IMR-90 (cell line): ENCODE data around the gene PAQR9. TPM values are rescaled to one million over a fixed set of nuclear protein-coding genes. Genes with fewer than 3 reads are reported as not detected.

Experiments used
- ATAC-seq: fragments of 200-7000 bp; cut with Tn5 transposase; 2 replicates; pipeline ENCODE4 v1.9.1; 2020; ENCODE audit warnings: low read depth, mild to moderate bottlenecking, moderate library complexity
- BruUV-seq: library from RNA; stranded (reverse); fragments of 400-500 nt; replicated peaks from 2 replicates; lab custom pipeline; 2021; lab: Mats Ljungman, UMichigan
- CTCF ChIA-PET: fragments of 300-600 bp; formaldehyde crosslinking; extraction: SDS; loops from one replicate; lab custom pipeline; 2021; ENCODE audit warnings: antibody characterized with exemption; lab: Yijun Ruan, JAX
- POLR2A ChIA-PET: fragments of 300-600 bp; sonication (Branson Sonifier 250); formaldehyde crosslinking; loops from one replicate; lab custom pipeline; 2022; ENCODE audit warnings: antibody characterized with exemption; ENCODE audit not compliant: unreplicated experiment; lab: Charles Lee
- DNase-seq: peaks from one replicate; pipeline ENCODE4 v3.0.0; 2013
- H2AFZ ChIP-seq: replicated peaks from 2 replicates; pipeline ENCODE3; 2013; ENCODE audit warnings: low read length, mild to moderate bottlenecking; ENCODE audit not compliant: poor library complexity
- H2AK5ac ChIP-seq: 2 replicates; pipeline ENCODE4 v1.6.1; 2013; ENCODE audit warnings: low read depth, low read length, inconsistent platforms
- H2AK9ac ChIP-seq: replicated peaks from 2 replicates; pipeline ENCODE3; 2013; ENCODE audit warnings: mild to moderate bottlenecking, low read depth, low read length, moderate library complexity; ENCODE audit not compliant: poor library complexity
- H2BK120ac ChIP-seq: 2 replicates; pipeline ENCODE4 v1.6.1; 2013; ENCODE audit warnings: low read depth, low read length, inconsistent platforms
- H2BK15ac ChIP-seq: 3 replicates; pipeline ENCODE4 v1.6.1; 2013; ENCODE audit warnings: low read depth, low read length, inconsistent platforms
- H2BK20ac ChIP-seq: 2 replicates; pipeline ENCODE4 v1.6.1; 2013; ENCODE audit warnings: low read depth, mild to moderate bottlenecking, inconsistent platforms, low read length, moderate library complexity
- H2BK5ac ChIP-seq: 2 replicates; pipeline ENCODE4 v1.6.1; 2013; ENCODE audit warnings: mild to moderate bottlenecking, low read depth, low read length, inconsistent platforms; ENCODE audit not compliant: poor library complexity, severe bottlenecking
- H3K14ac ChIP-seq: replicated peaks from 2 replicates; pipeline ENCODE4 v1.6.1; 2013; ENCODE audit warnings: low read depth, low read length, inconsistent platforms
- H3K18ac ChIP-seq: 2 replicates; pipeline ENCODE4 v1.6.1; 2013; ENCODE audit warnings: low read depth, low read length, control low read depth
- H3K23ac ChIP-seq: 2 replicates; pipeline ENCODE4 v1.6.1; 2013; ENCODE audit warnings: low read depth, low read length, inconsistent platforms
- H3K27ac ChIP-seq: 2 replicates; pipeline ENCODE4 v1.5.1; 2013; ENCODE audit warnings: mild to moderate bottlenecking, control low read depth, low read length; ENCODE audit not compliant: insufficient read depth
- H3K27me3 ChIP-seq: 2 replicates; pipeline ENCODE4 v1.6.1; 2013; ENCODE audit warnings: low read length; ENCODE audit not compliant: control insufficient read depth, insufficient read depth
- H3K36me3 ChIP-seq: 2 replicates; pipeline ENCODE4 v1.6.1; 2013; ENCODE audit warnings: low read length, mixed read lengths; ENCODE audit not compliant: control insufficient read depth, insufficient read depth
- H3K4ac ChIP-seq: 2 replicates; pipeline ENCODE4 v1.6.1; 2013; ENCODE audit warnings: low read depth, low read length, inconsistent platforms
- H3K4me1 ChIP-seq: 2 replicates; pipeline ENCODE4 v1.6.1; 2013; ENCODE audit warnings: low read length, mixed read lengths; ENCODE audit not compliant: control insufficient read depth, insufficient read depth
- H3K4me2 ChIP-seq: 2 replicates; pipeline ENCODE4 v1.6.1; 2013; ENCODE audit warnings: low read depth, mild to moderate bottlenecking, control low read depth, low read length, moderate library complexity
- H3K4me3 ChIP-seq: 2 replicates; pipeline ENCODE4 v1.5.1; 2013; ENCODE audit warnings: low read depth, mild to moderate bottlenecking, control low read depth, low read length, moderate library complexity; ENCODE audit not compliant: insufficient read depth
- H3K56ac ChIP-seq: 2 replicates; pipeline ENCODE4 v1.6.1; 2013; ENCODE audit warnings: low read length, inconsistent platforms; ENCODE audit not compliant: insufficient read depth; ENCODE audit errors: extremely low read depth
- H3K79me1 ChIP-seq, 2 experiments: 2 replicates each; pipeline ENCODE4 v1.6.1; 2013; ENCODE audit warnings: low read length in 2 of 2, inconsistent platforms in 1 of 2, low read depth in 1 of 2
- H3K9ac ChIP-seq: 2 replicates; pipeline ENCODE4 v1.6.1; 2013; ENCODE audit warnings: low read depth, low read length, control low read depth
- H3K9me1 ChIP-seq: 2 replicates; pipeline ENCODE4 v1.6.1; 2013; ENCODE audit warnings: low read length, inconsistent platforms; ENCODE audit not compliant: insufficient read depth
- H3K9me3 ChIP-seq: 2 replicates; pipeline ENCODE4 v1.6.1; 2013; ENCODE audit warnings: low read length; ENCODE audit not compliant: control insufficient read depth, insufficient read depth
- H4K20me1 ChIP-seq: 2 replicates; pipeline ENCODE4 v1.6.1; 2013; ENCODE audit warnings: low read length, inconsistent platforms; ENCODE audit not compliant: insufficient read depth
- H4K5ac ChIP-seq: 2 replicates; pipeline ENCODE4 v1.6.1; 2013; ENCODE audit warnings: mild to moderate bottlenecking, low read depth, low read length, control low read depth
- H4K8ac ChIP-seq, 2 experiments: 2 replicates each; pipeline ENCODE4 v1.6.1; 2013; ENCODE audit warnings: low read depth in 2 of 2, low read length in 2 of 2, control low read depth in 1 of 2, inconsistent platforms in 1 of 2
- H4K91ac ChIP-seq: 2 replicates; pipeline ENCODE4 v1.6.1; 2013; ENCODE audit warnings: low read depth, low read length, inconsistent platforms; ENCODE audit not compliant: insufficient read depth
- BHLHE40 ChIP-seq: fragments of 150-350 bp; IDR thresholded peaks from 2 replicates; pipeline ENCODE4 v1.6.1; 2016; ENCODE audit warnings: mild to moderate bottlenecking, low read depth, low read length
- CHD1 ChIP-seq: IDR thresholded peaks from 2 replicates; pipeline ENCODE4 v1.6.1; 2012; ENCODE audit warnings: low read depth, low read length, improper control_type of control experiment
- FOS ChIP-seq: fragments of 150-350 bp; IDR thresholded peaks from 2 replicates; pipeline ENCODE4 v1.6.1; 2016; ENCODE audit warnings: low read depth, low read length
- MAFK ChIP-seq: IDR thresholded peaks from 2 replicates; pipeline ENCODE4 v1.6.1; 2012; ENCODE audit warnings: low read depth, low read length, improper control_type of control experiment
- MAZ ChIP-seq: IDR thresholded peaks from 2 replicates; pipeline ENCODE4 v1.6.1; 2012; ENCODE audit warnings: low read depth, mild to moderate bottlenecking, low read length, improper control_type of control experiment, moderate library complexity, borderline replicate concordance
- MXI1 ChIP-seq: IDR thresholded peaks from 2 replicates; pipeline ENCODE4 v1.6.1; 2012; ENCODE audit warnings: low read depth, mild to moderate bottlenecking, low read length, moderate library complexity, borderline replicate concordance
- NFE2L2 ChIP-seq: fragments of 150-350 bp; IDR thresholded peaks from 2 replicates; pipeline ENCODE4 v1.6.1; 2016; ENCODE audit warnings: low read depth, mild to moderate bottlenecking, low read length
- POLR2A ChIP-seq: IDR thresholded peaks from 2 replicates; pipeline ENCODE4 v1.6.1; 2012; ENCODE audit warnings: mild to moderate bottlenecking, low read depth, low read length
- RAD21 ChIP-seq: IDR thresholded peaks from 2 replicates; pipeline ENCODE4 v1.6.1; 2012; ENCODE audit warnings: low read length, improper control_type of control experiment
- RCOR1 ChIP-seq: IDR thresholded peaks from 2 replicates; pipeline ENCODE4 v1.6.1; 2012; ENCODE audit warnings: mild to moderate bottlenecking, low read length, improper control_type of control experiment; ENCODE audit not compliant: insufficient replicate concordance
- RFX5 ChIP-seq: IDR thresholded peaks from 2 replicates; pipeline ENCODE4 v1.8.0; 2012; ENCODE audit warnings: low read depth, mild to moderate bottlenecking, low read length, moderate library complexity
- SMC3 ChIP-seq: fragments of 150-350 bp; IDR thresholded peaks from 2 replicates; pipeline ENCODE4 v1.6.1; 2016; ENCODE audit warnings: low read depth, mild to moderate bottlenecking, antibody characterized with exemption, low read length, moderate library complexity
- WGBS, 2 experiments: methylation state at CpG; one replicate each; pipeline versions ENCODE4 v1.1.5 to v1.1.7; 2013; ENCODE audit warnings: missing lambda C conversion rate in 2 of 2; ENCODE audit not compliant: insufficient read length in 1 of 2; ENCODE audit errors: extremely low coverage in 2 of 2; 5-methylcytosine and 5-hydroxymethylcytosine counted together
- dilution Hi-C: fragments of 300-500 bp; cut with HindIII; formaldehyde crosslinking; loops from one replicate; pipeline ENCODE4 v1.14.3; 2018; ENCODE audit warnings: low sequenced_read_pairs; ENCODE audit not compliant: unreplicated experiment
- in situ Hi-C: fragments of 300-500 bp; cut with MboI; formaldehyde crosslinking; loops from 3 replicates; pipeline ENCODE4 v1.14.3; 2019; ENCODE audit warnings: low sequenced_read_pairs, inconsistent platforms, mixed read lengths
- intact Hi-C: fragments of 100-400 bp; cut with micrococcal nuclease; formaldehyde crosslinking; loops from 2 replicates; pipeline ENCODE4 v1.10.0; 2022
- polyA plus RNA-seq, 3 experiments: library from polyadenylated mRNA; depleted of rRNA; stranded (reverse); fragments of >200 nt; gene quantifications; 2 replicates each; pipeline ENCODE4 v1.2.3, GENCODE V29; 2012; ENCODE audit warnings: low replicate concordance in 1 of 3
- total RNA-seq: library from RNA; depleted of rRNA; stranded (reverse); fragments of >200 nt; gene quantifications from 2 replicates; pipeline ENCODE4 v1.2.3, GENCODE V29; 2012
- TF ChIP-seq, protein P1 (sequence below): fragments of 150-350 bp; IDR thresholded peaks from 2 replicates; pipeline ENCODE4 v1.6.1; 2016; ENCODE audit warnings: low read depth, mild to moderate bottlenecking, low read length, moderate library complexity, borderline replicate concordance
- TF ChIP-seq, protein P2 (sequence below): fragments of 150-350 bp; IDR thresholded peaks from 2 replicates; pipeline ENCODE4 v1.6.1; 2017; ENCODE audit warnings: mild to moderate bottlenecking, antibody characterized with exemption, low read length, low read depth
- TF ChIP-seq, protein P3 (sequence below): conservative IDR thresholded peaks from 2 replicates; pipeline ENCODE4 v1.5.1; 2012; ENCODE audit warnings: mild to moderate bottlenecking, low read depth, low read length, improper control_type of control experiment

PAQR9 gene
- total and polyA plus RNA-seq, 2 of the 4 experiments (the other 2 are of a cell fraction): 0.05 TPM; not detected in 1

DNA sequence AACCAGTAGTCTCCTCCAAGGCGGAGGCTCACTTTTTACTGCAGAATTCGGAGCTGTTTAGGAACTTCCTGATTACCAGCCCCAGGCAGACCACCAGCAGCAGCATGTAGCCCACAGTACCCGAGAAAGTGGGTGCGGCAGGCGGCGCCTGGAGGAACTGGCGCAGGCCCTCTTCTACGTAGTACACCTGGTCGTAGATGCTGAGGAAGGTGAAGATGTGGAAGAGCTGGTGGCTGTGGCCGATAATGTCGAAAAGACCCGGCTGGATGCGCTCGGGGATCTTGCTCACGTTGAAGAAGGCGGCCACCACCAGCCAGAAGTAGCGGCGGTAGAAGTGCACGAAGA is 1.3 kb downstream of the PAQR9 start:
- Histone ChIP-seq H3K4ac (no peak overlapping the region), H3K79me1 (no peaks in the 10 kb centered on the region), H3K36me3 (no peaks in the 10 kb centered on the region), H3K4me3 (no peak overlapping the region), H3K4me1 (0 out of 2 replicates have a peak, but pooled peaks cover 2% of the 10 kb centered on the region), H2BK15ac (no peak overlapping the region), H2AK5ac (no peak overlapping the region), H3K56ac (no peak overlapping the region), H3K9ac (no peak overlapping the region), H3K14ac (no peak overlapping the region), H3K27me3 (peaks cover 49% of the 10 kb centered on the region), H4K91ac (no peak overlapping the region), H2AFZ (no peak overlapping the region), H3K23ac (no peak overlapping the region), H2BK5ac (no peak overlapping the region), H2AK9ac (no peak overlapping the region), H2BK120ac (no peak overlapping the region), H3K18ac (no peak overlapping the region), H4K5ac (no peak overlapping the region), H3K9me3 (peaks cover 2% of the 10 kb centered on the region; the same call in 1 of the 2 replicates), H2BK20ac (no peak overlapping the region), H4K8ac (no peak overlapping the region), H3K4me2 (no peak overlapping the region), H3K9me1 (no peaks in the 10 kb centered on the region; the same call in 1 of the 2 replicates), H3K27ac (no peak overlapping the region), H4K20me1 (no peaks in the 10 kb centered on the region)
- no peak for TF ChIP-seq MAZ
- TF ChIP-seq NFE2L2: no peak
- TF ChIP-seq CHD1: no peak
- TF ChIP-seq, protein P1, sequence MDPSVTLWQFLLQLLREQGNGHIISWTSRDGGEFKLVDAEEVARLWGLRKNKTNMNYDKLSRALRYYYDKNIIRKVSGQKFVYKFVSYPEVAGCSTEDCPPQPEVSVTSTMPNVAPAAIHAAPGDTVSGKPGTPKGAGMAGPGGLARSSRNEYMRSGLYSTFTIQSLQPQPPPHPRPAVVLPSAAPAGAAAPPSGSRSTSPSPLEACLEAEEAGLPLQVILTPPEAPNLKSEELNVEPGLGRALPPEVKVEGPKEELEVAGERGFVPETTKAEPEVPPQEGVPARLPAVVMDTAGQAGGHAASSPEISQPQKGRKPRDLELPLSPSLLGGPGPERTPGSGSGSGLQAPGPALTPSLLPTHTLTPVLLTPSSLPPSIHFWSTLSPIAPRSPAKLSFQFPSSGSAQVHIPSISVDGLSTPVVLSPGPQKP: no peak
- TF ChIP-seq RFX5: no peak
- TF ChIP-seq, protein P2, sequence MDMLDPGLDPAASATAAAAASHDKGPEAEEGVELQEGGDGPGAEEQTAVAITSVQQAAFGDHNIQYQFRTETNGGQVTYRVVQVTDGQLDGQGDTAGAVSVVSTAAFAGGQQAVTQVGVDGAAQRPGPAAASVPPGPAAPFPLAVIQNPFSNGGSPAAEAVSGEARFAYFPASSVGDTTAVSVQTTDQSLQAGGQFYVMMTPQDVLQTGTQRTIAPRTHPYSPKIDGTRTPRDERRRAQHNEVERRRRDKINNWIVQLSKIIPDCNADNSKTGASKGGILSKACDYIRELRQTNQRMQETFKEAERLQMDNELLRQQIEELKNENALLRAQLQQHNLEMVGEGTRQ: no peak
- TF ChIP-seq, protein P3, sequence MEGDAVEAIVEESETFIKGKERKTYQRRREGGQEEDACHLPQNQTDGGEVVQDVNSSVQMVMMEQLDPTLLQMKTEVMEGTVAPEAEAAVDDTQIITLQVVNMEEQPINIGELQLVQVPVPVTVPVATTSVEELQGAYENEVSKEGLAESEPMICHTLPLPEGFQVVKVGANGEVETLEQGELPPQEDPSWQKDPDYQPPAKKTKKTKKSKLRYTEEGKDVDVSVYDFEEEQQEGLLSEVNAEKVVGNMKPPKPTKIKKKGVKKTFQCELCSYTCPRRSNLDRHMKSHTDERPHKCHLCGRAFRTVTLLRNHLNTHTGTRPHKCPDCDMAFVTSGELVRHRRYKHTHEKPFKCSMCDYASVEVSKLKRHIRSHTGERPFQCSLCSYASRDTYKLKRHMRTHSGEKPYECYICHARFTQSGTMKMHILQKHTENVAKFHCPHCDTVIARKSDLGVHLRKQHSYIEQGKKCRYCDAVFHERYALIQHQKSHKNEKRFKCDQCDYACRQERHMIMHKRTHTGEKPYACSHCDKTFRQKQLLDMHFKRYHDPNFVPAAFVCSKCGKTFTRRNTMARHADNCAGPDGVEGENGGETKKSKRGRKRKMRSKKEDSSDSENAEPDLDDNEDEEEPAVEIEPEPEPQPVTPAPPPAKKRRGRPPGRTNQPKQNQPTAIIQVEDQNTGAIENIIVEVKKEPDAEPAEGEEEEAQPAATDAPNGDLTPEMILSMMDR: no peak
- TF ChIP-seq POLR2A: no peak
- no peak for TF ChIP-seq MAFK
- no peak for TF ChIP-seq SMC3
- no peak for TF ChIP-seq MXI1
- TF ChIP-seq RAD21: no peak
- TF ChIP-seq RCOR1: no peak
- TF ChIP-seq FOS: no peak
- TF ChIP-seq BHLHE40: no peak
- ChIA-PET POLR2A (interaction anchor here (0.5 kb wide), 1 partner anchor 82 kb away, joined by 6 read pairs; no protein-coding TSS in a partner anchor), CTCF (no interaction called here)
- no TSS peak for BruUV-seq
- ATAC-seq: no peak
- DNase-seq: no peak
- intact Hi-C loops (no loop called here), in situ Hi-C loops (no loop called here), dilution Hi-C loops (no loop called here)
- WGBS, 2 experiments: 98% methylated on average over 10 of the region's 19 CpGs; no CpG with 5 or more reads in 1 of the 2 experiments
